Stomach smooth muscle (tissue), 2 donors: ENCODE measurements around the gene INSR.

Source experiments
- H3K27ac ChIP-seq: one replicate; pipeline ENCODE4 v1.7.0; 2013; ENCODE audit warnings: mild to moderate bottlenecking, low read length, inconsistent platforms
- H3K27me3 ChIP-seq, 2 donors: one replicate each; pipeline ENCODE4 v1.7.0; 2013; ENCODE audit warnings: low read length in 2 of 2; ENCODE audit not compliant: insufficient read depth in 2 of 2, control insufficient read depth in 1 of 2
- H3K36me3 ChIP-seq, 2 donors: one replicate each; pipeline ENCODE4 v1.7.0; 2013; ENCODE audit warnings: low read length in 2 of 2; ENCODE audit not compliant: control insufficient read depth in 2 of 2, insufficient read depth in 2 of 2
- H3K4me1 ChIP-seq: one replicate; pipeline ENCODE4 v1.7.0; 2013; ENCODE audit warnings: low read length; ENCODE audit not compliant: control insufficient read depth, insufficient read depth
- H3K4me3 ChIP-seq, 2 donors: one replicate each; pipeline ENCODE4 v1.7.0; 2013; ENCODE audit warnings: low read length in 2 of 2
- H3K9ac ChIP-seq, 2 donors: one replicate each; pipeline ENCODE4 v1.7.0; 2013; ENCODE audit warnings: low read length in 2 of 2, mild to moderate bottlenecking in 1 of 2
- H3K9me3 ChIP-seq, 2 donors: one replicate each; pipeline ENCODE4 v1.7.0; 2013; ENCODE audit warnings: low read length in 2 of 2; ENCODE audit not compliant: control insufficient read depth in 2 of 2
- donor health status: healthy.
- donor health status: Pancreatic carcinoma.

INSR gene

DNA sequence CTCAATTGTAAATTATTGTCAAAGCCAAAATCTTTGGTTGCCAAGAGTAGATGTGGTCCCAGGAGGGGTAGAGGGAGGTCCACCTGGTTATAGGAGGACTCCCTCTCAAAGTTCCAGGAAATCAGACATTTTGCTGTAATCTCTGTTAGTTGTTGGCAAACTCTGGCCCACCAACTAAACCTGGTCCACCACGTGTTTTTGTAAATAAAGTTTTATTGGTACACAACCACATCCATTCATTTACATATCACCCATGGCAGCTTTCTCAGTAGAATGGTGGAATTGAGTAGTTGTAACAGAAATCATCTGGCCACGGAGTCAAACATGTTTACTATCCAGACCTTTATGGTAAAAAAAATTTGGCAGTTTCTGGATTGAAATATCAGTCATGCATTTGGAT is 154.1 kb downstream of the INSR start:
- no peak overlapping the region for H3K4me3 ChIP-seq
- H3K9ac ChIP-seq, result no peak overlapping the region
- no peak overlapping the region for H3K27ac ChIP-seq
- peaks cover 28 to 37% of the 10 kb centered on the region in 2 donors for H3K36me3 ChIP-seq
- H3K4me1 ChIP-seq, result no peaks in the 10 kb centered on the region
- H3K27me3 ChIP-seq, result no peaks in the 10 kb centered on the region
- H3K9me3 ChIP-seq, result no peaks in the 10 kb centered on the region

GRCh38 chr19:7139095-7139494 is 155.1 kb downstream of the INSR start:
- Histone ChIP-seq H3K27ac (no peak overlapping the region), H3K4me3 (no peak overlapping the region), H3K27me3 (no peaks in the 10 kb centered on the region), H3K36me3 (peaks cover 28 to 37% of the 10 kb centered on the region in 2 donors), H3K9me3 (no peaks in the 10 kb centered on the region), H3K4me1 (no peaks in the 10 kb centered on the region), H3K9ac (no peak overlapping the region)

- Histone ChIP-seq H3K9me3 (no peaks in the 10 kb centered on the region), H3K27me3 (no peaks in the 10 kb centered on the region), H3K4me3 (no peak overlapping the region), H3K36me3 (peaks cover 28 to 37% of the 10 kb centered on the region in 2 donors), H3K4me1 (no peaks in the 10 kb centered on the region), H3K27ac (no peak overlapping the region), H3K9ac (no peak overlapping the region)
These were observed 155.8 kb downstream of the INSR start for GRCh38 chr19:7138402-7138801.

DNA sequence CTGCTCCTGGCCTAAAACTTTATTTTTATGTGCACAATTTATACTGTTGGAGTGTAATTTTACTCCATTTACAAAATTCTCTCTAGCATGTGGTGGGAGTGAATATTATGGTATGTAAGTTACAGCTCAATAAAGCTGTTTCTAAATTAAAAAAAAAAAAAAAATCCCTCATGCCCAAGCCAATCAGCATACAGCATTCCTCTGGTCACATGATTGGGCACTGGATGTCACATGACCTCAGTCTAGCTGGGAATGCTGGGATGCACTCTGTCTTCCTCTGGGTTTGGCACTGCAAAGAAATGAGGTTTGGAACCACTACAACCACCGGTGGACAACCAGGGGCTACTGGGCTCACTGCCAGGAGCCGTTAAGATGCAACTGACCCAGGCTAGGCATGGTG is 157.1 kb downstream of the INSR start:
- Histone ChIP-seq H3K4me3 (no peak overlapping the region), H3K36me3 (peaks cover 22 to 31% of the 10 kb centered on the region in 2 donors), H3K27me3 (no peaks in the 10 kb centered on the region), H3K4me1 (no peaks in the 10 kb centered on the region), H3K27ac (no peak overlapping the region), H3K9ac (no peak overlapping the region), H3K9me3 (no peaks in the 10 kb centered on the region)

DNA sequence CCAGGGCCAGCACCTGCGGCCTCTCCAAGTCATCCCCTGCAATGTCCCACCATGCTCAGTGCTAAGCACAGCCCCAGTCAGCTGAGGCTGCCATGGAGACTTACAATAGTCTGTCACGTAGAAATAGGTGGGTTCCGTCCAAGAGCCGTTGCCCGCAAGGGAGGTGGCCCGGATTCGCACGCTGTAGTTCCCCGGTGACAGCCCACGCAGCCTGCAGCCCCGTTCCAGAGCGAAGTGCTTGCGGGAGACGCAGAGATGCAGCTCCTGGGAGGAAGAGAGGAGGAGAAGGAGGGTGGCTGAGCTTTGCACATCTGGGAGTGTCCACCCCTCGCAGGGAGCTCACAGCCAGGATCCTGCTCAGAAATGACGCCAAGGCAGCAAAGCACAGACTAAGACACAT is 162.2 kb downstream of the INSR start:
- H3K4me3 ChIP-seq, result no peak overlapping the region
- H3K27ac ChIP-seq, result no peak overlapping the region
- no peaks in the 10 kb centered on the region for H3K27me3 ChIP-seq
- H3K9ac ChIP-seq, result no peak overlapping the region
- H3K36me3 ChIP-seq, result peaks cover 23 to 30% of the 10 kb centered on the region in 2 donors
- no peaks in the 10 kb centered on the region for H3K4me1 ChIP-seq
- no peaks in the 10 kb centered on the region for H3K9me3 ChIP-seq

- H3K36me3 ChIP-seq, result peaks cover 42 to 45% of the 10 kb centered on the region in 2 donors
These were observed 164.2 kb downstream of the INSR start for GRCh38 chr19:7130043-7130442.

DNA sequence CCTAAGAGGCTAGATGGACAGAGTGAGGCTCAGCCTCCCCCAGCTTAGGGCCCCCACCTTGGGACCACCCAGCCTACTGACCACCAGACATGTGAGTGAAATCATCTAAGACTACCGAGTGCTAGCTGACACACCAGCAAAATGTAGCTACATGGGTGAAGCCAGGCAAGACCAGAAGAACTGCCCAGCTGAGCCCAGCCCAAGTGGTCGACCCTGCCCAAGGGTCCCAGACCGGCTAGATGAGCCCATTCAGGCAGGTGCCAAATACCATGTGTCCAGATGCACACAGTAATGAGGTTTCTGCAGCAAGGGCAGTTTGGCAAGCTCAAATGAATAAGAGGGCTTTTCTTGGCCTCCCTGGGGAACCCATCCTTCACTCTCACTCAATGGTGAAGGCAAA is 168.1 kb downstream of the INSR start:
- Histone ChIP-seq H3K4me3 (no peak overlapping the region), H3K27ac (no peak overlapping the region), H3K36me3 (peaks cover 50 to 55% of the 10 kb centered on the region in 2 donors), H3K9me3 (peaks cover 4 to 16% of the 10 kb centered on the region in 2 donors), H3K4me1 (no peaks in the 10 kb centered on the region), H3K27me3 (no peaks in the 10 kb centered on the region), H3K9ac (no peak overlapping the region)

More at GRCh38 chr19:7130043-7130442, 164.2 kb downstream of the INSR start:
- Histone ChIP-seq H3K9ac (no peak overlapping the region), H3K27me3 (no peaks in the 10 kb centered on the region), H3K4me1 (no peaks in the 10 kb centered on the region), H3K4me3 (no peak overlapping the region), H3K9me3 (peaks cover 4 to 16% of the 10 kb centered on the region in 2 donors), H3K27ac (no peak overlapping the region)

DNA sequence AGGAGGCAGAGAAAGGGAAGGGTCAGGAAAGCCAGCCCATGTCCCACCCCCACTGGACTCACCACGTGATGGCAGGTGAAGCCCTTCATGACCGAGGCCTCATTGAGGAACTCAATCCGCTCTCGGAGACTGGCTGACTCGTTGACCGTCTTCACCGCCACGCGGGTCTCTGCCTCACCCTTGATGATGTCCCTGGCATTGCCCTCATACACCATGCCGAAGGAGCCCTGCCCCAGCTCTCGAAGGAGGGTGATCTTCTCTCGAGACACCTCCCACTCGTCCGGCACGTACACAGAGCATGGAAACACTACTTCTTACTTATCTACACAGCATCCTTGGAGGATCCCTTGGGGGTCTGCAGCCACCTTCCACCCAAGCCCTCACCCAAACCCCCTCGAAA is 169.0 kb downstream of the INSR start:
- peaks cover 56 to 59% of the 10 kb centered on the region in 2 donors for H3K36me3 ChIP-seq
- H3K9ac ChIP-seq, result no peak overlapping the region
- peaks cover 4 to 16% of the 10 kb centered on the region in 2 donors for H3K9me3 ChIP-seq
- H3K27ac ChIP-seq, result no peak overlapping the region
- H3K27me3 ChIP-seq, result no peaks in the 10 kb centered on the region
- H3K4me1 ChIP-seq, result no peaks in the 10 kb centered on the region
- no peak overlapping the region for H3K4me3 ChIP-seq

GRCh38 chr19:7124782-7125181 is 169.4 kb downstream of the INSR start:
- Histone ChIP-seq H3K9me3 (peaks cover 4 to 16% of the 10 kb centered on the region in 2 donors), H3K4me3 (no peak overlapping the region), H3K27me3 (no peaks in the 10 kb centered on the region), H3K9ac (no peak overlapping the region), H3K36me3 (peaks cover 56 to 59% of the 10 kb centered on the region in 2 donors), H3K27ac (no peak overlapping the region), H3K4me1 (no peaks in the 10 kb centered on the region)

GRCh38 chr19:7122701-7123100 is 171.5 kb downstream of the INSR start:
- Histone ChIP-seq H3K27me3 (no peaks in the 10 kb centered on the region), H3K4me1 (no peaks in the 10 kb centered on the region), H3K27ac (no peak overlapping the region), H3K9ac (no peak overlapping the region), H3K4me3 (no peak overlapping the region), H3K36me3 (peaks cover 57 to 65% of the 10 kb centered on the region in 2 donors), H3K9me3 (peaks cover 4 to 16% of the 10 kb centered on the region in 2 donors)

DNA sequence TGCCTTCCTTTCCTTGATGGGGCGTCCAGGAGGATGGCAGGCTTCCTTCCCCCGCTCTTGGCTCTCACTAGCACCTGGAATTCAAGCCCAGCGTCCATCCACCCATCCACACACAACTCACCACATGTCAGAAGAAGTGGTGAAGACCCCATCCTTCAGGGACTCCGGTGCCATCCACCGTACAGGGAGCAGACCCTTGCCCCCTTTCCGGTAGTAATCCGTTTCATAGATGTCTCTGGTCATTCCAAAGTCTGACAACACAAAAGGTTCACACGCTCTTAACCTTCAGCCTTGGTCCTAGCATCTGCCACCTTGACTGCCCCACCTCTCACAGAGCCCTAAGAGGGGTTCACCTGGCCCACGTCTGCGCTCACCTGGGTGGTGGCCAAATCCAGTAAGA is 173.7 kb downstream of the INSR start:
- Histone ChIP-seq H3K36me3 (peaks cover 47 to 57% of the 10 kb centered on the region in 2 donors), H3K4me3 (no peak overlapping the region), H3K4me1 (no peaks in the 10 kb centered on the region), H3K9me3 (peaks cover 0 to 4% of the 10 kb centered on the region in 2 donors), H3K27ac (no peak overlapping the region), H3K27me3 (no peaks in the 10 kb centered on the region), H3K9ac (no peak overlapping the region)
